Activated gamma-delta T cell treated with Interleukin-2 at 50 U/mL for 16 hours (primary cell): ENCODE results near the gene SLC16A9.
"Not testable (repeated sequence)": the region's sequence is repeated elsewhere in the genome, so short reads cannot be mapped to it uniquely, and the experiment has no call there.

Experiments used
- DNase-seq: peaks from one replicate; pipeline ENCODE4 v3.0.0-alpha.2; 2020

Gene SLC16A9

DNA sequence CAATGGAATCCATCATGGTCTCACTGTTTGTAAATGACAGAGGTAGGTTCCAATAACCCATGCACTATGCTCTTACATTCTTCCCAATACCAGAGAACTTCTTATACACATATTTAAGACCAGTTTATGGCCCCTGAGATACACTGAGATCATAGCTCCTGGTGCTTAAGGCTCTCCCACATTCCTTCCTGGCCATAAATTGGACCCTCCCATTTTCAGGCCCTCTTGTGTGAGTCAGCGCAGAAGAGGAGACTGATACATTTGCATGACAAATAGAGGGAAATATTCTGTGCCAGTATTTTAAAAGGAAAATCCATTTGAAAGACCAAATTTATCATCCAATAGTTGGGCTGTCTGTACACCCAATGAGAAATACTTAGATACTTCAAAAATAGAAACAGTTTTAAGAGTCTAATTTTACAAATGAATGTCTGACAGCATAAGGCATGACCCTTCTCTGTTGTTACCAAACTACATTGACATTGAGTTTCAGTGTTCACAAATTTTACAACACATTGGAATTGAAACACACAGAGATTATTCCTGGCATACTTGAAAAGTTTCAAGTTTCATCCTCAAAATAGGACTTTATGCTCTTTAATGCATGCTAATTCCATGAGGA lies 35.3 kb downstream of the SLC16A9 start:
- no peak for DNase-seq

DNA sequence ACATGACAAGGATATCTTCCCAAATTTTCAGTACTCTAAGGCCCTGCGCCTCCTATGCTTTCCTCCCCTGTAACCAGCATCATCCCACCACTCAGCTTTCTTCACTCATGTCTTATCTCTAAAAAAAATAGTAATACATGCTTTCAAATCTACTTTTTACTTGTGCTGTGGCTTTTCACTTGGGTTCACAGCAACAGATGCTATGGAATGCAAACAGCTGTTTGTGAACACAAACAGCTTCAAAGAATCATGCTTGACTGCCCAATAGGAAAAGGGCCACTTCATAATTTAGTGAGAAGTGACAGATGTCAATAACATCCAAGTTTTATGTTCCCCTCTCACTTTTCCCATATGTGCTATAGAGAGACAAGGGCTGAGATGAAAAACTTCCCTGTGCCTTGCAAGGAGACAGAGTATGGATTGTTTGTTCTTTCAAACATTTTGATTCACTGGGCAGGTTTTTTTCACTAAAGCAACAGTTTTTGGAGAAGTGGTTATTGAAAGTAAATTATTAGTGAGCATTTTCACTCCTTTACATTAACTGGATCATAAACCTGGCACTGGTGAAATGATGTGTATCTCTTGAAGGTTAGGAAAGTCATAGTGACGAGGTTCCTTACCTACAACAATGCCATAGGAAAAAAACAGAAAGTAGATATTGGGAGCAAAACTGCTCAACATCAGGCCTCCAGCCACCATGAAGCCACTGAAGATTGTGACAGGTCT lies 37.3 kb downstream of the SLC16A9 start:
- no peak for DNase-seq

DNA sequence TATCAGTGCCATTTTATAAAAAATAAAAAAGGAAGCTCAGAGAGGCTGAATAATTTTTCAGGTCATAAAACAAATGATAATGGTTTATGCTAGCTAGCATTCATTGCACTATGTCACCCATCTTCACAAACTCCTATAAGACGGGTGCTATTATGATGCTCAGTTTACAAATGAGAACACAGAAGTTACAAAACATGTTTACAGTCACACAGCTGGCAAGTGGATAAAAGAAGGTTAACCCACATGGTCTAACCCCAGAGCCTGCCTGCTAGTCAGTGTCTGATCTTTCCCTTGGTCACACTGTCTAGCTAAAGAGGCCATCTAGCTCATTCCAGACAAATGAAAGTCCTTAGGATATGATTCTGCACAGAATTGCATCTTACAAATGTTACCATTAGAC lies 39.4 kb downstream of the SLC16A9 start:
- DNase-seq = no peak

DNA sequence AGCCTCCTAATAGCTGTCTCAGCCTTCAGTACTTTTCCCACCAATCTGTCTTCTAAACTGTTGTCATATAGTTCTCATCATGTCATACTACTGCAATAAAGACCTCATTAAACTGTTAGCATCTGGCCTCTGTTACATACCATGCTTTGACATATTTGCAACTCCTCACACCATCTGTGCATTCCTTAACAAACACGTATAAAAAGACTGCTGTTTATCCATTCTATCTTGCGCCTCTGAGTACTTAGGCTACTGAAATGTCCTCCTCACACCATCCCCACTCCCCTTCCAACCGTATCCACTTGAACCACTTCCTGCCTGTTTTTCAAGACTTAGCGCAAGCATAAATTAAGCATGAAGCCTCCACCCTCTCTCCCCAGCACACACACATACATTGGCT lies 41.6 kb downstream of the SLC16A9 start:
- DNase-seq = no peak

DNA sequence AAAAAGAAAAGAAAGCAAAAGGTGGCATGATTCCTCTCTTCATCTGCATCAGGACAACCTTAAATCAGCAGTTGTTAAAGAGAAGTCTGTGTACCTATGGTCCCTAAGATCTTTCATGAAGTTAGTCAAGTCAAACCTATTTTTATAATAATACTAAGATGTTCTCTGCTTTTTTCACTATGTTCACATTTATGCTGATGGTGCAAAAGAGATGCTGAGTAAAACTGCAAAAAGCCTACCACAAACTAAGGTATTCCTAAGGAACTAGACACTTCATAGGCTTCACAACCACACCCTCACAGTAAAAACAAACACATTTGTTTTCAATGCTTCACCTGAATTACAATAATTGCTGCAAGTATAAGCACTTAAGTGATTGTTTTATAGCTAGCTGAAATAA lies 43.3 kb downstream of the SLC16A9 start:
- no peak for DNase-seq

DNA sequence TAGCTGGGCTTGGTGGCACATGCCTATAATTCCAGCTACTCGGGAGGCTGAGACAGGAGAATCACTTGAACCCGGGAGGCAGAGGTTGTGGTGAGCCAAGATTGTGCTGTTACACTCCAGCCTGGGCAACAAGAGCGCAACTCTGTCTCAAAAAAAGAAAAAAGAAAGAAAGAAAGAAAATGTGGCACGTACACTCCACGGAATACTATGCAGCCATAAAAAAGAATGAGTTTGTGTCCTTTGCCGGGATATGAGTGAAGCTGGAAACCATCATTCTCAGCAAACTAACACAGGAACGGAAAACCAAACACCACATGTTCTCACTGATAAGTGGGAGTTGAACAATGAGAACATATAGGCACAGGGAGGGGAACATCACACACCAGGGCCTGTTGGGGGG lies 46.4 kb downstream of the SLC16A9 start:
- not testable (repeated sequence) for DNase-seq

DNA sequence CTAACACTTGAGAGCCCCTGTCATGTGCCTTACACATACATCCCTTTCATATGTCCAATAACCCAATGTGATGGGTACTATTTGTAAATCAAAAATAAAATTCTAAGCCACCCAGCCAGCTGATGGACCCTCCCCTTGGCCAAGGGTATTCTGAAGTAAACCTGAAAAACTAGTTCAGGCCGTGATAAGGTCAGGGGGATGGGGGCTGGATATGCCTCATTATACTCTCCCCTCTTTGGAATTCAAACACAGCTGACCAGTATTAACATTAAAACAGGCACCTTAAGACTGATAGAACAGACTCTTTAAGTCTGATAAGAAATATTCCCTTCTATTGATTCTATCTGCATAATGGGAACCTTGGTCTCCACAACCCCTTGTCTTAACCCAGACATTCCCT lies 51.9 kb downstream of the SLC16A9 start:
- DNase-seq = no peak

DNA sequence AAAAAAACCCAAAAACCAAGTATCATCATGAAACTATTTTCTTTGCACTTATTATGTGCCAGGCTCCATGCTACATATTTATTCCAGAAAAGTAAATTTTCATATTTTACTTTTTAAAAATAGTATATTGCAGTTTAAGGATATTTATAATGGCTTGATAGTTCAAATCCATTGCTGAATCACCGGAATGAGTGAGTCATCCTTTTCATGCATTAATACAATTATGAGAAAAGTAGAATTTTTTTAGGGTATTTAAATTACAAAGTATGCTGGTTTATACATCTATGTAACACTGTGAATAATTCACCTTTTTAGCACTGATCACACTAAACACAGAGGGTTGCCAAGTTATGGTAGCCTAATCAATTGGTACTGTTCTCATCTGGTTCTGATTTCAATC lies 54.3 kb downstream of the SLC16A9 start:
- DNase-seq = no peak

DNA sequence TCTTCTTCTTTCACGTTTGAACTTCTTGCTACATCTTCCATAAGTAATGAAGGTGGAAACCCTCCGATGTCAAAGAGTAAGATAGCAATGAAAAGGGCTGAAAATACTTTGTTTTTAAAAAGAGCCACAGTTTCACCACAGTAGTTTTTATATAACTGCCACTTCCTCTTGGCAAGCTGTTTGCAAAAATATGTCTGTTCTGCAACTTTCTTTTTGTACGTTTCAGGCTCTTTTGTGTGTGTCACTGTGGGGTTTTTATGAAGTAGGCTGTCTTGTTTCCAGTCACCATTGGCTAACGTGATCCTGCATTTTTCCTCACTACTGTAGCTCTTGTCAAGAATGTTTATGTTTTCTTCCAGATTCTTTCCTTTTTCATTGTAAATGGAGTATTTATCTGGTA lies 55.6 kb downstream of the SLC16A9 start:
- no peak for DNase-seq

DNA sequence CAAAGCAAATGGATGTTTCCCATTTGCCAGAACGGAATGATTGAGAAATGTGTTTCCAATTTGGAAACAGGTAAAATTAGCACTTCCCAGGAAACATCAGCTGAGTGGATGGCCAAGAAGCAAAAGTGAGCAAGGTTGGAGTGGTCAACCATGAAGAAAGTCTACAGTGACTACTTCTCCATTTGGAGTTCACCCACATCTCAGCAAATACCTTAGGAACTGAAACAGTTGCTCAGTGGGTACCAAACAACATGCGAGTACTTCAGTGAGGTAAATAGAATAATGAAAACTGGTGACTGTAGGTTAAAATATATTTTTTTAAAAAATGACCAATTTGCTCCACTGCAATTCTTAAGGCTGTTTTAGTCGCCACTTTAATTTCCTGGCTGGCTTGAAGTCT lies 57.7 kb downstream of the SLC16A9 start:
- no peak for DNase-seq

DNA sequence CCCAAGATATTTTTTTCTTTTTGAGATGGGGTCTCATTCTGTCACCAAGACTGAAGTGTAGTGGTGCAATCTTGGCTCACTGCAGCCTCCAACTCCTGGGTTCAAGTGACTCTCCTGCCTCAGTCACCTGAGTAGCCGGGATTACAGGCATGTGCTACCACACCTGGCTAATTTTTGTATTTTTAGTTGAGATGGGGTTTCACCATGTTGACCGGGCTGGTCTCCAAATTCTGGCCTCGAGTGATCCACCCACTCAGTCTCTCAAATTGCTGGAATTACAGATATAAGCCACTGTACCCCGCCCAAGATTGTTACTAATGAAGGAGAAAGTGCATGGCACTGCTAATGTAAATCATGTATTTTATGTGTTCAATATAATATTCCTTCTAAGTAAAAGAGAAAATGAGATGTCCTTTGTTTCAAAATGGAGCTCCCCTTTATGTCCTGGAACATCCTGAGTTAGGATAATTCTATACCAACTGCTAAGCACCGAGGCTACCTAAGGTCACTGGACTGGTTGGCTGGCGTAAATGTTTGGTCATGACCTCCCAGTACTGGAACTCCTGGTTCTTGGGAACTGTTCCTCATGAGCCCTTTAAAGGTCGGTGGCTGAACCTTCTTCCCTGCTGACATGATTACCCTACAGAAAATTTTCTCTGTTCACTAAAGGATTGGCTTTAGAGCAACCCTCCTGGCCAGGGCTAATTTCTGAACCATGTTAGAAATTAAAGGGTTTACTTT lies 59.9 kb downstream of the SLC16A9 start:
- DNase-seq = no peak

DNA sequence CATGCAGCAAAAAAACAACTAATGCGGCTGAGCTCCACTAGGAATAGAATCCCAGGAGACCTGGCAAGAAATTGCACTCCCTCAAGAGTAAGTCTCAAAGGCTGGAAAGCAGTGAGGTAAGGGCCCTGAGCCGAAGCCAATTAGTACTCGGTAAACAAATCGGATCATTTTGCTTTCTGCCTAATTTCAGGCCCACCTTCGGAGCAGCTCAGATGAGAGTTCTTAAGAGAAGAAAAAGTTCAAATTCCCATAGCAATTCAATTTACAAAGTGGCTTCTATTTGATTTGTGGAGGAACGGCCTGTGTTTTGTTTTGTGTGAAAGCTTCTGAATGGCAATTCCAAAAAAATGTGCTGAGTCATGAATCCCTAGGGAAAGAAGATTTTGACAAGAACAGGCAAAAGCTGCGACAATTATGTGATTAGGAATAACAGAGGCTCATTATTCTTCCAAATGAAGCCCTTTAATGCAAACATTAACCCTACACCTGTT lies 60.9 kb downstream of the SLC16A9 start:
- no peak for DNase-seq

DNA sequence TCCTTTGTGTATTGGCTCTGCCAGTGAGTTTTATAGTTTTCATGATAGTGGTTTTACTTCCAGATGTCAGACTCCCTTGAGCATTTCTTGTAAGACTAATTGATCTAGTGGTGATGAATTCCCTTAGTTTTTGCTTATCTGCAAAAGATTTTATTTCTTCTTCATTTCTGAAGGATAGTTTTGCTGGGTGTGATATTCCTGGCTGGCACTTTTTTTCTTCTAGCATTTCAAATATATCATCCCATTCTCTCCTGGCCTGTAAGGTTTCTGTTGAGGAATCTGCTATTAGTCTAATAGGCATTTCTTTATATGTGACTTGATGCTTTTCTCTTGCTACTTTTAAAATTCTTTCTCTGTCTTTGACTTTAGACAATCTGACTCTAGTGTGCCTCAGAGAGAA lies 64.8 kb downstream of the SLC16A9 start:
- DNase-seq = no peak

DNA sequence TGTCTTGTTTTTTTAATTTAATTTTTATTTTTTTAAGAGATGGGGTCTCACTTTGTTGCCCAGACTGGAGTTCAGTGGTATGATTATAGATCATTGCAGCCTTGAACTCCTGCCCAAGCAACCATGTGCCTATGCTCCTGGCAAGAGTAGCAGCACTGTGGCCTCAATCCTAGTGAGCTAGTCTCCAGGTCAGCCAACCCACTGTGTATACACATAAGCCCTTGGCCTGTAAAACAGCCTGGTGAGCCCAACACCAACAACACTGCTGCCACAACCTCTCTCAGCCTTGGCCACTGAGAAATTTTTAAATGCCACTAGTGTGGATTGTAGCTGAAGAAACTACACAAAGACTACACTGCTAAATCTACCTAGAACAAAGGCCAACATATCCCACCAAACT lies 68.0 kb downstream of the SLC16A9 start:
- not testable (repeated sequence) for DNase-seq

DNA sequence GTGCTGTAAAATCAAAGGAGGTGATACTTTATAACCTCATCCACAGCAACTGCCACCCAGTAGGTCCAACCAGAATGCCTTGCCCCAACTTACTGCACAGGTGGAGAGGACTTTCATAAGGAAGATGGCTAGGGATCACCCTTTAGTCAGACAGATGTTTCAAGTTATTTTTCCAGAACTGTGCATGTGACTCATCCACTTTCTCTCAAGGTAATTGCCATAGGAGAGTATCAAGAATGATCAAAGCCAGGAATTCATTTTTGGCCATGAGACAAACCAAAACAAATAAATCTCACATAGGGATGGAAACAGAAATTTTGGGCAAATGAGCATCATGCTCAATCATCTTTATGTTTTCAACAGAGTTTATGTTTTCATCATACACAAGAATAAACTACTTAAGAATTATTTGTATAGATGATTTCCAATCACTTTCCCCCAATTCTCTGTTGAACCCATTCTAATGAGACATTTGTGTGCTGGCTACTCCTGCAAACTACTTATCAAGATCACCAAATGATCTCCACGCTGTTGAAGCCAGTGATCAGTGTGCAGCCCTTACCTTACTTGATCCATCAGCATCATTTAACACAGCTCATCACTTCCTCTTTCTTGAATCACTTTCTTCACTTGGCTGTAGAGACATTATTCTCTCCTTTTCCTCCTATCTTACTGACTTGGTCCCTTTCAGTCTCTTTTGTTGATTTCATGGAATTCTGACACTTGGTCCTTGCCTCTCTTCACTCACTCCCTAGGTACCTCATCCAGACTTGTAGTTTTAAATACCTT lies 74.0 kb downstream of the SLC16A9 start:
- DNase-seq = no peak

DNA sequence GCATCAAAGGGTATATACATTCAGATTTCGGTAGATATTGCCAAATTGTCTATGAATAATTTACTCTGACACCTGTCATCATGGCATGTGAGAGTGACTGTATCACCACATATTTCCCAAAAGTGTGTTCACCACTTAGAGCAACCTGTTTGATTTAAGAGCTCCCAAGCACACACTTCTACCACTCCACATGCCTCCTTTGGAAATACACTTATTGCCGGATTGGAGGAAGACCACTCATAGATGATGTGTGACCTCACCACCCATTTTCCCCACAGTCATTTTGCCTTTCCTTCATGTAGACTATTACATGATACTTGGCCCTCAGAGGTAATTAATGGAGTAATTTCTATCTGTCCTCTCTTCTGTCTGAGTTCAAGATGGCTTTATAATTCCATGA lies 75.5 kb downstream of the SLC16A9 start:
- DNase-seq = no peak

DNA sequence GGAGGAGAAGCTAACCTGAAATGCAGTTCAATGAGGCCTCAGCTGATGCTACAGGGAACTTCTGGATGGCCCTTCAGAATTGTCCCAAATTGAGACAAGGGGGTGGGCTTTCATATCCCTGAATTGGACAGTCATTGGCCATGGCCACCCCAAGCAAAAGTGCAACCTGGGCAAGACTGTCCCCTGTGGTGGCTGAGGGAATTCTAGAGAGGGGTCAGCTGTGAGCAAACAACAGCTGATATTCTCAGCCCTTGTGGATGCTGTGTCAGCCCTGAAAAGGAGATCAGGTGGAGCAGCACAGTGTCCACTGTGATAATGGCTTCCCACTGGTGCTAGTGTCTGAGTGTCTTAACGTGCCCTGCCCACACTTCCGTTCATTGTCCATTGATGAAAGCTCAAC lies 76.6 kb downstream of the SLC16A9 start:
- DNase-seq = no peak

DNA sequence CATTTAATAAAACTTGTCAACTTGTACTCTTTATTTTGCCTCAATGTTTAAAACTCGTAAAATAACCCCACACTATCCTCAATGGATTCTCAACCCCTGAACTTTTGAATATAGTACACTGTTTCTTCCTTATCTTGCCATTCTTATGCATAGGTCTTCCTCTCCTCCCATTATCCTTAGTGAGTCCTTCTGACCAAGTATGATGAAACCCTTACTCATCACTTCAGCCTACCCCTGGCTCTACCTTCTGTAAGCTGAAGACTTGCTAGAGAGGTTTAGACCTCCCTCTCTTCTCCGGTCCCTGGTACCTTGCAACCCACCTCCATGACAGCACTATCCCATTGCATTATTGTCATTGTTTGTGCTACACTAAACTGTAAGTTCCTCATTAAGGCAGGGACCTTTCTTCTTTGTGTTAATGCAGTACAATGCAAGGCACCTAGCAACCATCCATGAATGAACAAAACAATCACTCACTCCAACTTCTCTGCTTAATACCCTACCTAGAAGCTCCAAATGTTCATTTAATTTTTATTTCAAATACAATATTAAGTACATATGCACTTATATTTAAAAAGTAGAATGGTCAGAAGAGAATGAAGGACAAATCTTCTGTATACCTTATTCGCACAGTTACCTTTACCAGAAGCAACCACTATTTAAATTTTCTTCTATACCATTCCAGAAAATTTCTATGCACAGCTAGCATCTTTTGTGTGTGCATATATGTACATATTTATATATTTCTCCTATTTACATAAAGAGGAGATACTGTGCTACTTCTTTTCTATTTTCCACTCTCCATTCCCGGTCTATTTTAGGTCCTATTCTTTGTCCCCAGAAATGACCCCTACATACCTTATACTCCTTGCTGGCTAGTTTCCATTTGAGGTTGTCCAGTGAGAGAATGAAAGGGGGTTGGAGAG lies 77.5 kb downstream of the SLC16A9 start:
- DNase-seq = no peak

DNA sequence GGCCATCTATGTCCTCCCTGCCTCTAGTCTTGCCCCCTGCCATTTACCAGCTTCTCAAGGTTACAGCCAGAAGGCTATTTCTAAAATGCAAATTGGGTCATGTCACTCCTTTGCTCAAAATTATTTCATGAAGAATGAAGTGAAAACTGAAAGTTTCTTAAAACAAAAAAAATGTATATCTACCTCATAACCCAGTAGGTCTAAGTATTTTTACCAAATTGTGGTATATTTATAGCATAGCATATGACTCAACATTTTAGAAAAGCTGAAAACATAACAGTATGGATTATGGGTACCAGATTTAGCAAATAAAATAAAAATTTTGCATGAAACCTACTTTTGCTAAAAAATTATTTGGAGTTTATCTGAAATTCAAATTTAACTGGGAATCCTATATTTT lies 78.4 kb downstream of the SLC16A9 start:
- DNase-seq = no peak

DNA sequence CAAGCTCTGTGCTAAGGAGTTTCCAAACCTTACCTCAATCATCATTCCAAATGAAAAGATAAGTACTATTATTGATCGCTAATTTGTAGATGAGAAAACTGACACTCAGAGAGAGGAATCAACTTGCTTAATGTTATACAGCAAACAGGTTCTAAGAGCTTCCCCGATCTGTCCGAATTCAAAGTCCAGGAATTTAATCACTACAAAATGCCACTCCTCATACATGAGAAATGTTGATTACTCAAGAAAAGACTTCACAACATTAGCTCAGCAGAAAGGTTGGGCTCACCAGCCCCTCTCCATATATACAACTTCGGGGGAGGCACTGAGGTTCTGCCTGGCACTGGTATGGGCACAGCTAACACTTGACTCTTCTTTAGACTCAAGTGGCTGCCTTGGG lies 80.7 kb downstream of the SLC16A9 start:
- no peak for DNase-seq

DNA sequence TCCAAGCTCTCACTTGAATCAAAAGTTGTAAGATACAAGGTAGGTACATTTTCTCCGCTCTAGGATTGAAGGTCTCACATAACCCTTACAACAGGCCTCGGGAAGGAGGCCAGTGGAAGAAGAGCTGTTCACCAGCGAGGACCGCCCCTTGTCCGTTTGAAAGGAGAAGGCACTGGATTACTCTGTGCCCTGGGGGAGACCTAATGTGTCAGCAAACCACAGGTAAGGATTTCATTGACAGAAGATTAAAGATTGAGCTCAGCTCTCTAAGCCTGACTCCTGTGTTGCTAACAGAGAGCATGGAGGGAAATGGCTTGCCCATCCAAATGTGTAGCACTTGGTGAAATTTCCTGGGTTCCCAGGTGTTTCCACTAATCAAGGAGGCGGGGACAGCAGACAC lies 81.2 kb downstream of the SLC16A9 start:
- no peak for DNase-seq

DNA sequence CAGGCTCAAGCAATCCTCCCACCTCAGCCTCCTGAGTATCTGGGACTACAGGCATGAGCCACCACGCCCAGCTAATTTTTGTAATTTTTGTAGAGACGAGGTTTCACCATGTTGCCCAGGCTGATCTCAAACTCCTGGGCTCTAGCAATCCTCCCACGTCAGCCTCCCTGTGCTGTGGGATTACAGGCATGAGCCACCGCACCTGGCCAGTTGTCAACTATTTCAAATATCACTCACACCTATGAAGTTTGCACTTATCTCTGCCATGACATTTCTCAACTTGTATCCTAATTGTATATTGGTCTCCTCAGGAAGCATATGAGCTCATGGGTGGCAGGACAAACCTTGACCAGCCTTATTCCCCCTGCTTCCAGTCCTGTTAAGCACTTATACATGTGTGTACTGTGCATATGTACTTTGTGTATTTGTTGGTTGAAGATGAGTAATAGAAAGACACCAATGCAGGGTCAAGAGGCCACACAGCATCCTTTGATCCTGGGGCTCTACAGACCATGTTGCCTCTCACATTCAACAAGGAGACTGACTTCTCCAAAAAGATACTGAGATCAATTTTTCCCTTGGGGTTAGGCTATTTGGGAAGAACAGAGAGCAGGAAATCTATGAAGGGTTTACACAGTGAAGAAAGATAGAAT lies 82.2 kb downstream of the SLC16A9 start:
- no peak for DNase-seq
